CD4-positive, alpha-beta T cell (primary cell): Measurements from ENCODE around the gene TMEM132E. TPM values are rescaled to one million over a fixed set of nuclear protein-coding genes. Genes with fewer than 3 reads are reported as not detected.

Experiments used
- ATAC-seq: fragments of 200-7000 bp; cut with Tn5 transposase; one replicate; pipeline ENCODE4 v1.10.0; 2022; ENCODE audit warnings: mild to moderate bottlenecking; ENCODE audit not compliant: poor library complexity
- CTCF ChIA-PET: fragments of 350-600 bp; sonication (Branson Sonifier 250); formaldehyde crosslinking; loops from one replicate; lab custom pipeline; 2021; ENCODE audit warnings: antibody characterized with exemption, inconsistent platforms; lab: Charles Lee
- POLR2A ChIA-PET: fragments of 350-600 bp; sonication (Branson Sonifier 250); formaldehyde crosslinking; loops from one replicate; lab custom pipeline; 2021; ENCODE audit warnings: antibody characterized with exemption, inconsistent platforms; lab: Charles Lee
- DNase-seq, 14 experiments: peaks; one replicate each; pipeline ENCODE4 v3.0.0-alpha.2; 2013 to 2020; ENCODE audit warnings: mixed read lengths in 2 of 14
- H3K27ac ChIP-seq, 2 donors: one replicate each; pipeline versions ENCODE4 v1.5.1 to v1.7.0; 2013; ENCODE audit warnings: low read length in 2 of 2, low read depth in 1 of 2, mild to moderate bottlenecking in 1 of 2
- H3K27me3 ChIP-seq, 2 experiments: 1 replicate in 1 of 2; 2 replicates in 1 of 2; pipeline versions ENCODE4 v1.6.1 to v1.7.0; 2013; ENCODE audit warnings: low read length in 2 of 2, control low read depth in 1 of 2, mild to moderate bottlenecking in 1 of 2, moderate library complexity in 1 of 2; ENCODE audit not compliant: insufficient read depth in 2 of 2, control insufficient read depth in 1 of 2
- H3K36me3 ChIP-seq: one replicate; pipeline ENCODE4 v1.6.1; 2013; ENCODE audit warnings: low read length, control low read depth; ENCODE audit not compliant: insufficient read depth
- H3K4me1 ChIP-seq: one replicate; pipeline ENCODE4 v1.6.1; 2013; ENCODE audit warnings: low read length, control low read depth; ENCODE audit not compliant: insufficient read depth
- H3K4me3 ChIP-seq: one replicate; pipeline ENCODE4 v1.5.1; 2013; ENCODE audit warnings: mild to moderate bottlenecking, low read length, moderate library complexity
- H3K9me3 ChIP-seq, 2 experiments: 1 replicate in 1 of 2; 2 replicates in 1 of 2; pipeline versions ENCODE4 v1.6.1 to v1.7.0; 2013; ENCODE audit warnings: low read length in 2 of 2, mild to moderate bottlenecking in 2 of 2, control low read depth in 1 of 2, moderate library complexity in 1 of 2; ENCODE audit not compliant: control insufficient read depth in 1 of 2, insufficient read depth in 1 of 2
- H3K27ac Mint-ChIP-seq: one replicate; pipeline ENCODE4 v1.8.0; 2020; ENCODE audit warnings: mixed read lengths
- H3K27me3 Mint-ChIP-seq: one replicate; pipeline ENCODE4 v1.8.0; 2021; ENCODE audit warnings: mixed read lengths
- H3K36me3 Mint-ChIP-seq: one replicate; pipeline ENCODE4 v1.8.0; 2021; ENCODE audit warnings: low read depth, mixed read lengths
- H3K4me1 Mint-ChIP-seq: one replicate; pipeline ENCODE4 v1.8.0; 2021; ENCODE audit warnings: low read depth, mixed read lengths
- H3K4me3 Mint-ChIP-seq: one replicate; pipeline ENCODE4 v1.8.0; 2020; ENCODE audit warnings: mild to moderate bottlenecking, mixed read lengths
- H3K9me3 Mint-ChIP-seq: one replicate; pipeline ENCODE4 v1.8.0; 2020; ENCODE audit warnings: mixed read lengths
- CTCF ChIP-seq: fragments of 200-600 bp; IDR thresholded peaks from one replicate; pipeline ENCODE4 v1.8.0; 2022; ENCODE audit warnings: antibody characterized with exemption, mild to moderate bottlenecking
- intact Hi-C, 2 experiments: fragments of 100-400 bp; cut with DNase I in 1 of 2; cut with micrococcal nuclease in 1 of 2; formaldehyde crosslinking; loops; one replicate each; pipeline versions ENCODE4 v1.15.1 to v1.9.0; 2023 to 2025; cut with DNase I, micrococcal nuclease
- total RNA-seq, 174 experiments: library from RNA in 2 of 174; stranded (reverse) in 2 of 174; gene quantifications; one replicate each; pipeline ENCODE4 v1.2.3 and lab custom pipeline; 2021 to 2026

TMEM132E gene
- total RNA-seq, 2 experiments from 2014 or later: 0.05 TPM; not detected in 1

- Histone ChIP-seq H3K4me1 (no peaks in the 10 kb centered on the region), H3K9me3 (no peaks in the 10 kb centered on the region), H3K4me3 (no peak overlapping the region), H3K36me3 (no peaks in the 10 kb centered on the region), H3K27ac (no peak overlapping the region), H3K27me3 (peaks cover 0 to 8% of the 10 kb centered on the region in 2 experiments)
- H3K27me3 Mint-ChIP-seq: peaks cover 33% of the 10 kb centered on the region
- H3K4me3 Mint-ChIP-seq: no peak overlapping the region
- DNase-seq (no peak), ATAC-seq (no peak)
- no peaks in the 10 kb centered on the region for H3K4me1 Mint-ChIP-seq
- ChIA-PET CTCF (no interaction called here), POLR2A (no interaction called here)
- H3K9me3 Mint-ChIP-seq: no peaks in the 10 kb centered on the region
- intact Hi-C loops: no loop called here
- TF ChIP-seq CTCF: no peak
- H3K27ac Mint-ChIP-seq: no peak overlapping the region
- no peaks in the 10 kb centered on the region for H3K36me3 Mint-ChIP-seq
Observed at GRCh38 chr17:34645594-34645993, 66.2 kb downstream of the TMEM132E start.

DNA sequence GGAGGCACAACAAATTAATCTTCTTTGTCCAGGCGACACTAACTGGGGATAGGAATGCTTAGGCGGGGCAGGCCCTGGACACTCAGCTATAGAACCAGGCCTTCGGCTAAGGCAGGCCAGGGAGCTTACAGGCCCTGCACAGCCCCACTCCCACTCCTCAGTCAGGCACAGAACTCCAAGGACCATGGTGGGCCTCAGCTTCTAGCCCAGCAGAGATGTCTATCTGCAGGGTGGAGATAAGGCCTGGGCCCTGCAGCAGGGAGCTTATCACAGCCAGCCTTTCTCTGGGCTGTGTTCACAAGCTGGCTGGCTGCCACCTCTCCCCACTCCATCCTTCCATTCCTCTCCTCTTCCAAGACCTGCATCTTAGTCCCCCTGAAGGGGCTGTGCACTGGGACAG lies 68.1 kb downstream of the TMEM132E start:
- Mint-ChIP-seq H3K27ac (no peak overlapping the region), H3K4me3 (no peak overlapping the region), H3K36me3 (no peaks in the 10 kb centered on the region), H3K4me1 (no peaks in the 10 kb centered on the region), H3K27me3 (peaks cover 37% of the 10 kb centered on the region), H3K9me3 (no peaks in the 10 kb centered on the region)
- no peaks in the 10 kb centered on the region for H3K36me3 ChIP-seq
- no peak overlapping the region for H3K27ac ChIP-seq
- no peaks in the 10 kb centered on the region for H3K9me3 ChIP-seq
- CTCF ChIA-PET: interaction anchor here (1.5 kb wide), 1 partner anchor 9 kb away, joined by 8 read pairs; no protein-coding TSS in a partner anchor
- H3K4me1 ChIP-seq: no peaks in the 10 kb centered on the region
- POLR2A ChIA-PET: no interaction called here
- peaks cover 0 to 8% of the 10 kb centered on the region in 2 experiments for H3K27me3 ChIP-seq
- TF ChIP-seq CTCF: no peak
- no peak overlapping the region for H3K4me3 ChIP-seq
- ATAC-seq (no peak), DNase-seq (no peak)
- intact Hi-C loops: no loop called here

GRCh38 chr17:34650051-34650750 lies 70.8 kb downstream of the TMEM132E start:
- DNase-seq (no peak), ATAC-seq (no peak)
- ChIA-PET POLR2A (interaction anchor here (1.4 kb wide), 1 partner anchor 12 kb away, joined by 3 read pairs; no protein-coding TSS in a partner anchor), CTCF (no interaction called here)
- intact Hi-C loops: no loop called here
- Mint-ChIP-seq H3K27ac (no peak overlapping the region), H3K36me3 (no peaks in the 10 kb centered on the region), H3K9me3 (no peaks in the 10 kb centered on the region), H3K4me1 (no peaks in the 10 kb centered on the region), H3K4me3 (no peak overlapping the region), H3K27me3 (peaks cover 42% of the 10 kb centered on the region)
- H3K4me3 ChIP-seq: no peak overlapping the region
- H3K36me3 ChIP-seq: no peaks in the 10 kb centered on the region
- H3K27me3 ChIP-seq: peaks cover 4 to 8% of the 10 kb centered on the region in 2 experiments
- no peaks in the 10 kb centered on the region for H3K4me1 ChIP-seq
- H3K27ac ChIP-seq: no peak overlapping the region
- no peaks in the 10 kb centered on the region for H3K9me3 ChIP-seq
- TF ChIP-seq CTCF: no peak
